Measurements from ENCODE around the gene TAS2R60. TPM values are rescaled to one million over a fixed set of nuclear protein-coding genes. Genes with fewer than 3 reads are reported as not detected.
"Not testable (repeated sequence)": the region's sequence is repeated elsewhere in the genome, so short reads cannot be mapped to it uniquely, and the experiment has no call there.

Gene TAS2R60
- total RNA-seq, 1 donor from 2014 or later, result 0.38 TPM

DNA sequence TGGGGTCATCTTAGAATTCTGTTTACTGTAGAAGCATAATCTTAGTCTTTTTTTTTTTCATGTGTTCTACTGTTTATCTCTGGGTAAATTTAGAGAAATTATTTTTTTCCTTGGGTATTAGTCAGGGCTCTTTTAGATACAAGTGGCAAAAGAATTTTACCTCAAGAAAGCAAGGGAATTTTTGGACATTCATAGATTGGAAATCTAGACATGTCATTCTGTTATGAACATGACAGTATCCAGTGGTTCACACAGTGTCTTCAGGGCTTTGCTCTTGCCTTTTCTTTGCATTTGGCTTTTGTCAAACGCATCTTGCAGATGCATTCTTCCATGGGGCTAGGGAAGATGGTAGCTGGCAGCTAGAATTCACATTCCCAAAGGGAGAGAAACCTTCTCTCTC, 20.7 kb downstream of the TAS2R60 start:
- no peak for ATAC-seq
- DNase-seq (ENCODE audit: low spot score), result no peak

DNA sequence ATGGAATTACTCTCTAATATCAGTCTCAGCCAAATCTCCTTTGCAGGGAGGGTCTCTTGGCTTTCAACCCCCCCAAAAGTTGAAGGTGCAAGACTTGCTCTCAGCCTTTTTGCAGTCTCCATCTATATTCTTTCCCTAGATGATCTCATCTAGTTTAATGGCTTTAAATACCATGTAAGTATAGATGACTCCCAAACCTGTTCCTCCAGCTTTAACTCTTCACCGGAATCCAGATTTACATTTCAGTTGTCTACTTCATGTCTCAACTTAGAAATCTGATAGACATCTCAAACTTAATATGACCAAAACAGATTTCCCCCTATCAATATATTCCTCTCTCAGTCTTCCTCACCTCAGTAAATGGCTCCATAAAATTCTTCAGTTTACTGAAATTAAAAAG, 24.5 kb downstream of the TAS2R60 start:
- no peak for DNase-seq (ENCODE audit: low spot score)
- ATAC-seq, result no peak

DNA sequence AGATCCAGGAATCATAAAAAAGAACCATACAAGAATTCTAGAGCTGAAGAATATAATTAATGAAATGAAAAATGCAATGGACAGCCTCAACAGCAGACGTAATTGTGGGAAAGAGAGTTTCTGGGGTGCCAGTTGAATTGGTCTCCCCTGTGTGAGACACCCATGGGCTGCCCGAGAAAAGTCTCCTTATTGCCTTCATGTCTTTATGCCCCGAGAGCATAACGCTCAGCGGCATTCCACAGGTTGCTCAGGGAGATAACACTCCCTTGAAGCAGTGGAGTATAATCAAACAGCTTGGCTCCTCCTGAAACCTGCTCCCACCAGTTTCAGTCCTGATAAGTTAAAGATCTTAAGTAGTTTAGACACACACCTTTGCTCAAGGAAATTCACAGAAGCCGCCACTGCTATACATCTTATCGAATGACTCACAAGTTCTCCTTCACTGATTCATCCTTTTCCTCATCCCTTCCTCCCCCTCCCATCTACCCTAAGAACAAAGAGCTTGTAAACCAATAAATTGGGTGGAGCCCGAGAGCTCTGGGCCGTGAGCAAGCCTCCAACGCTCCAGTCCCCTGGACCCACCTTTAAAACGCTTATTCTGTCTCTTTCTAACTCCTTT, 28.9 kb downstream of the TAS2R60 start:
- not testable (repeated sequence) for ATAC-seq; DNase-seq (ENCODE audit: low spot score)

DNA sequence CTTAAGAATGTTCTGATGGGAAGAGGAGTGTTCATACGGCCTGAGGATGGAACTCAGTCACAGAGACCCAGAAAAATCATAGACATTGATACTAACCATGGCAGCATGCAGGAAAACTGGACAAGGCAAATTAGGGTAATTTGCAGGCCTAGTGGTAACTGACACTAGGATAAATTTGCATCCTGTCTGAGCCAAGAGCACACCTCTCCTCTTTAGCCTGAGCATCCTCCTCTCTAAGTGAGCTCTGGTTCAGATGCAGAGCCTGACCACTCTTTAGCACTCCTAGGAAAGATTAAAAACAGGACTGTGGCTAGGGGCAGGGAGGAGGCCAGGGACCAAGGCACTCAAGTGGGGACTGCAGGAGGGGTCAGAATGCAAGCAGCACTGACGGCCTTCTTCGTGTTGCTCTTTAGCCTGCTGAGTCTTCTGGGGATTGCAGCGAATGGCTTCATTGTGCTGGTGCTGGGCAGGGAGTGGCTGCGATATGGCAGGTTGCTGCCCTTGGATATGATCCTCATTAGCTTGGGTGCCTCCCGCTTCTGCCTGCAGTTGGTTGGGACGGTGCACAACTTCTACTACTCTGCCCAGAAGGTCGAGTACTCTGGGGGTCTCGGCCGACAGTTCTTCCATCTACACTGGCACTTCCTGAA, 34.4 kb downstream of the TAS2R60 start, which contains the start of gene TAS2R41:
TSS of gene TAS2R41 (plus strand) at position 373 of the 650 bp plus-strand sequence. CDS start at position 373, 0 bp downstream.
- no peak for DNase-seq (ENCODE audit: low spot score)
- ATAC-seq, result no peak

DNA sequence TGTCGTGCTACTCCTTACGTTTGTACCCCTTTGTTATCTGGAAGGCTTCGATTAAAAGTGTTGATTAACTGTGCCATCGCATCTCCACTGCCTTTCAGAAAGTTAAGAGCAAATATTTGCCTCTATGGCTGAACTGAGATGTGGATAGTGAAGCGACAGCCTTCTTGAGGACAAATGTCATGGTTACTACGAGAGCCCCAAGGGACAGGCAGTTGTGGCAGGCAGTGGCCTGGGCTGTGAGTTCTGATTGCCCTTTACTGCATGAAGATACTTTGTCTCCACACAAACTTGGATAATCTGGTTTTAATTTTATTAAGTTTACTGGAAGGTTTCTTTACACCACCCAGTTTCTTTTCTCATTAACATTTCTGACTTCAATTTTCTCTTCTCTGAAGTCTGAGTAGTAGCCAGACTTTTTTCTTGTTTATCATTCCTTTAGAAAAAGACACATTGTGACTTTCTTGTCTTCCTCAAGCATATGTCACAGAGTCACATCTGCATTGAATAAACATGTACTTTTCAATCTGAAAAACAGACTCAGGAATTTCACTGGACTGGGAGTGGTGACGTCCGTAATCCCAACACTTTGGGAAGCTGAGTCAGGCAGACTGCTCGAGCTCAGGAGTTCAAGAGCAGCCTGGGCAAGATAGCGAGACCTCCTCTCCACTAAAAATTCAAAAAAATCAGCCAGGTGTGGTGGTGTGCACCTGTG, 36.0 kb downstream of the TAS2R60 start:
- DNase-seq (ENCODE audit: low spot score) (no peak), ATAC-seq (no peak)

DNA sequence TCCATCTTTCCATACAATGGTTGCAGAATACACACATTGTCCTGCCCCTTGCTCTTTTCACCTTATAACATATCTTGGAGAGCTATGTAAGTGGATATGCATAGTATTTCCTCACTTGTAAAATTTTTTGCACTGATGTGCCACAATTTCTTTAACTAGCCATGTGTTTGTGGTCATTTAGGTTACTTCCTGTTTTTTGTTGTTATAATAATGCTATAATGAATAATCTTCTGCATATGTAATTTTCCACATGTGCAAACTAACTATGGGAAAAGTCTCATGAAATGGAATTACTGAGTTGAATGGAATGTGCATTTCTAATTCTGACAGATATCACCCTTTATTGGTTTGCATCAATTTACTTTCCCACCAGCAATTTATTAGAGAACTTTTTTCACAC, 37.2 kb downstream of the TAS2R60 start:
- DNase-seq (ENCODE audit: low spot score) (no peak), ATAC-seq (no peak)

DNA sequence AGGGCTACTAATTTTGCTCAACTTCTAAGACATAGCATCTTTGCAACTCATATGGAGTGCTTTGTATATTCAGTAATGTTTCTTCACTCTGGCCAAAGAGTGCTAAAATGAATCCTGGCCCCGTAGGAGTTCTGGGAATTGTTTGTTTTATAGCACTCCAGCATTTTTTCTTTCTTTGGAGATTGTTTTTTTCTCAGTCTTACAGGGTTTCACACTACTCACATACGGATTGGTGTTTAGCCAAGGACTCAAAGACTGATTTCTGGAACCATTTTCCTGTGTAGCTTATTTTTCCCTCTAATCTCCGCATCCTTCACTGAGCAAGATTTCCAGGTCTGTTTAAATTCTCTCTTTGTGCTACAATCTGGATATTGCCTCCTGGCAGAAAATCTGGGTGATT, 40.9 kb downstream of the TAS2R60 start:
- DNase-seq (ENCODE audit: low spot score) (no peak), ATAC-seq (no peak)

DNA sequence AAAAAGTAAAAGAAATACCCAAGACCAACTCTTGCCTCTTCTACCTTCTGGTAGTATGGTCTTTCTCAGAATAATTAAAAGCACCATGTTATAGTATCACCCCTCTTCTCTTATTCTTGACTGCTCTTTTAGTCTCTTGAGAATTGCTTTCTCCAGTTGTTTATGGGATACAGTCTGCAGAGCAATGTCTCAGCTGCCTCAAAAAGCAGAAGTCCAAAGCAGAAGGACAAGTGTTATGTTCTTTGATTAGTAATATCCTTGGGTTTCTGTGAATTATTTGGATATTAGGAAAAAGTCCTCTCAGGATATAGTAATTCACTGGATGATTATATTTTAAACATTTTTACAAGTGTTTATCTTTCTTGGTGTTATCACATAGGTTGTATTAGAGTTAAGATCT, 41.8 kb downstream of the TAS2R60 start:
- no peak for DNase-seq (ENCODE audit: low spot score)
- ATAC-seq, result no peak

DNA sequence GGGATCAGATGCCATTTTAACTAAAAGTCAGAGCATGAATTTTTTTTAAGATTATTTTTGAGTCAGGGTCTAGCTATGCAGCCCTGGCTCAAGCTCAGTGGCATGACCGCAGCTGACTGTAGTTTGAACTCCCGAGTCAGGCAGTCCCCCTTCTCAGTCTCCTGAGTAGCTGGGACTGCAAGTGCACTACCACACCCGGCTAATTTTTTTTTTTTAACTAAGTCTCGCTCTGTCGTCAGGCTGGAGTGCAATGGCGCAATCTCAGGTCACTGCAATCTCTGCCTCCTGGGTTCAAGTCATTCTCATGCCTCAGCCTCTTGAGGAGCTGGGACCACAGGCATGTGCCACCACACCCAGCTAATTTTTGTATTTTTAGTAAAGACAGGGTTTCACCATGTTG, 42.2 kb downstream of the TAS2R60 start:
- DNase-seq (ENCODE audit: low spot score) (no peak), ATAC-seq (no peak)

DNA sequence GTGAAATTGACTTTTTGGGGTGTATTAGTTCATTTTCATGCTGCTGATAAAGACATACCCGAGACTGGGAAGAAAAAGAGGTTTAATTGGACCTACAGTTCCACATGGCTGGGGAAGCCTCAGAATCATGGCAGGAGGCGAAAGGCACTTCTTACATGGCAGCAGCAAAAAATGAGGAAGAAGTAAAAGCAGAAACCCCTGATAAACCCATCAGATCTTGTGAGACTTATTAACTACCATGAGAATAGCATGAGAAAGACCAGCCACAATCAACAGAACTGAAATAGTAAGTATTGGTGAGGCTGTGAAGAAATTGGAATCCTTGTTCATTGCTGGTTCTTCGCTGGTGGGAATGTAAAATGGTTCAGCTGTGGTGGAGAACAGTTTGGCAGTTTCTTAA, 43.0 kb downstream of the TAS2R60 start:
- ATAC-seq; DNase-seq (ENCODE audit: low spot score): not testable (repeated sequence)

DNA sequence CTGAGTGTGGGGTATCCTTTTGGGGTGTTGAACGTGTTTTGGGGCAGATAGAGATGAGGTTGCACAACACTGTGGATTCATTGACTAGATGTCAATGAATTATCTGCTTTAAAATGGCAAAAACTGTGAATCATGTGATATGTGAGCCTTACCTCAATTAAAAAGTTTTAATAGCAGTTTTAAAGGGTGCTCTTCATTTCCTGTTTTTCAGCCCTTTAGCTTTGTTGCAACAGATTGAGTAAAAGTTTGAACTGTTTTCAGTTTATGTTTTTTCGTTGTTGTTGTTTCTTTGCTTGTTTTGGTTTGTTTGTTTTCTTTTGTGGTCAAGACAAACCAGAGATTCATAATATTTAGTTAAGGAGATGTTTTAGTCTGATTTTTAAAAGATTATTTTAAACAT, 43.8 kb downstream of the TAS2R60 start:
- ATAC-seq, result no peak
- no peak for DNase-seq (ENCODE audit: low spot score)

DNA sequence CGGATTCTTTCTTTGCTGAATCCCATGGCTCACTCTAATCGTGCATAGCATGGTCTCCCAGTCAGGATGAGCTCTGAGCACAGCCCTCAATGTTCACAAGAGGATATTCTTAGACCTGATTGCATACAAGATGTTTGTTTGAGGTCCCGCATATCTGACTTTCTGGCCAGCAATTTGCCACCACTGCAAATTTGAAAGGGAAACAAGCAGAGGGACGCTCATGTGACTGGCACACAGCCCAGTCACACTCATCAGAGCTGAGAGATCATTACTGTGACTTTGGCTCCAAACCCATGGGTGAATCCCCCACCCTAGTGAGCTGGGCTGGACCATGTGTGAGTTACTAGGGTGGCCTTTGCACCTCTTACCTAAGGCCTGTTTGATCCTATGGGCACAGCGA, 44.3 kb downstream of the TAS2R60 start:
- ATAC-seq, result peak; percentile 91
- peak; percentile 93 for DNase-seq (ENCODE audit: low spot score)

DNA sequence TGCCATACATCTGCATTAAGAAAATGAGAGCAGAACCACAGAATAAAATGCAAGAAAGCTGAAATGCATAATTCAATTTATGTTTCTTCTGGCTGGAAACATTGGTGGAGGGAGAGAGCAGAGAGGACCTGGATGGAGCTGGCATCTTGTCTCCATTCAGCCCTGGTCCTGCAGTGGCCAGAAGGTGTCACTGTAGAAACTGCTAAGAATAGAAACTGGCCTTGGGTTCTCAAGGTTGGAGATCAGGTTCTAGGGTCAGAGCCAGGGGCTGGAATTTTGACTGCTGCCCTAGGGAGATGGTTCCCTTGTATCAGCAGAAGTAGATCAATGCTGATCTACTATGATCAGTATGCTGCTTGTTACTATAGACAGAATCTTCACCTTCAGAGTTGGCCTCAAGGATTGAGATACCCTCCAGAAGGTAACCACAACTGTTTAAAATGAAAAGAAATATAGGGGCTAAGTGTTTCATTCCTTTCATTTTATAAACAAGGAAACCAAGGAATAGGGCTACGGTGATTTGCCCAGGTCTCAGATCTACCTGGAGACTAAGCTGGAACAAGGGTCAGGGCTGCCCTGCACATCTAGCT, 47.6 kb downstream of the TAS2R60 start:
- ATAC-seq (peak; percentile 75), DNase-seq (ENCODE audit: low spot score) (no peak)

DNA sequence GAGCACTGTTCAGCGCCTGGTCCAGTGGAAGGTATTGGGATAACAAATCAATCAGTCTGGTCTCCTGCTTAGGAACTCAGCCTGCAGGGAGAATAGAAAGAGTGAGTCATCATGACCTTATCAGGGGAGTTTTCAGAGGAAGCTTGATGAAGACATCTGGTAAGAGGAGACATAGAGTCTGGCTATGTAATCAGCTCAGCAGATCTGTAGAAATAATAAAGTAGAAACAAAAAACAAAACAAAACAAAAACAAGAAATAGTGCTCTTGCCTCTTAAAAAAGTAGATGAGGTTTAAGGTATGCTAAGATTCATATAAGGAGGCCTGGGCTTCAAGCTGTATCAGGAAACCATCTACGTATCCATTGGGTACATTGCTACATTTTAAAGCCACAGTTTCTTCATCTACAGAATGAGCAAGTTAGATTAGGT, 48.8 kb downstream of the TAS2R60 start:
- DNase-seq (ENCODE audit: low spot score), result no peak
- ATAC-seq, result no peak

DNA sequence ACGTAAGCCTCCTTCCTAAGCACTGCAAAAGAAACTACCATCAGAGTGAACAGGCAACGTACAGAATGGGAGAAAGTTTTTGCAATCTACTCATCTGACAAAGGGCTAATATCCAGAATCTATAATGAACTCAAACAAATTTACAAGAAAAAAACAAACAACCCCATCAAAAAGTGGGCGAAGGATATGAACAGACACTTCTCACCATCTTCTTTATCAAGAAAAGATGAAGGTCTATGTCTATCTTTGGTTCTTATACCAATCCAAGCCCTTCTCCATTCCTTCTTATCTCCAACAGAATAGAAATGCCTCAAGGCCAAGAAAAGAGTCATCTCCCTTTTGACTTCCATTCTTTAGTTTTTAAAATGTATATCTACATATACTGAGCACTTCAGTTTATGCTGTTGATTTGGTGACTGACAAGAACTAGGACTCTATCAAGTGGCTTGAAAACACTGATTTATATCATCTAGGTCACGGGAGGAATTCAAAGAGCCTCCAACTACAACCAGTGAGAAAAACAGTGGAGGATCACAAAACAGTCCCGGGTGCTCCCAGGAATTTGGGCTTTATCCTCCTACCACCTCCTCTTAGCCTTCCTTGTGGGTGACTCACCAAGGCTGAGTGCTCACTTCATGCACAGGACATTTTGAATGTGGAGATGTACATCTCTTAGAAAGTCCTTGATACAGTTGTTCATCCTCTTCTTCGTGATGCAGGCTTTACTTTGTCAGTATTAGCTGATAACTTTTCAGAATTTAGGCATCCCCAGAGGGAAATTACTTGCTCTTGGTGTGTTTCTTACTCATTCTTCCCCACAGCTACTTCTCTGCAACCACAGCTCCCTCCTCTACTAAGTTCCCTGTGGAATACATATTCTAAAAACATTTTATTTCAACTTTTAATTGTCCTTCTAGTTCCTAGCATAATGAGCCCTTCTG, 49.8 kb downstream of the TAS2R60 start:
- no peak for ATAC-seq
- no peak for DNase-seq (ENCODE audit: low spot score)

DNA sequence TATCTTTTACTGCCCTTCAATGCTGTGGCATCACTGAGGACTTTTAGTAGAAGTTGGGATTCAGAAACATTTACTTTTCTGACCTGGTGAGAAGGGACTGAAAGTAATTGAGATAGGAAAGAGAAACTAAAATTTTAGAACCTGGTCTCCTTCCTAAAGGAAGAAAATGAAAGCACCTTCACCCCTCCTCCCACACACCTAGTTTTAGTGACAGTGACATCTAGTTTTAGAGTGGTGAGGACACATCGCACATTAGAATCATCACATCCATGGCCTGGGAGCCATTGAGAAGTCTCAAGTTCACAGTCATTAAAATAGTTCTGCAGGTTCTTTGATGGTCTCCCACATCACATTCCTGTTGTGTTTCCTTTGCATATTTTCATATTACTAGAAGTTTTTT, 50.5 kb downstream of the TAS2R60 start:
- DNase-seq (ENCODE audit: low spot score) (no peak), ATAC-seq (no peak)

All from left lobe of liver (tissue), 2 donors.